GM18526 (cell line): ENCODE measurements around the gene WDR20.

Source experiments
- POLR2A ChIP-seq: IDR thresholded peaks from 3 replicates; pipeline ENCODE4 v1.6.1; 2011; ENCODE audit not compliant: insufficient read length; ENCODE audit errors: extremely low read depth

The WDR20 gene

DNA sequence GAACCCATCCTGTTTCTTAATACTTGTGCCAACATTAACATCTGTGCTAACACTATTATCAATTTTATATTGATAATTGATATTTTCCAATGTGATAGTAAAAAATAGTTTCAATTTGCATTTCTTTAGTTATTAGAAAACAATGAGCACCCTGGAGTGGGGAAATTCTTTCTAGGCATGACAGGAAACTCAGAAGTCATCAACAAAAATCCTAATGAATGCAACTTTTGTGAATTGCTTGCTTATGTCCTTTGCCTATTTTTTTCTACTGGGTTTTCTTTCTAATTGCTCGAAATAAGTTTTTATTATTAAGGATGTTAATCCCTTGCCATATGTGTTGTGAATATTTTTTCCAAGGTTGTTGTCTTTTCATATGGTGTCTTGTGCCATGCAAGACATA, 18.1 kb upstream of the WDR20 start:
- no peak for TF ChIP-seq POLR2A

DNA sequence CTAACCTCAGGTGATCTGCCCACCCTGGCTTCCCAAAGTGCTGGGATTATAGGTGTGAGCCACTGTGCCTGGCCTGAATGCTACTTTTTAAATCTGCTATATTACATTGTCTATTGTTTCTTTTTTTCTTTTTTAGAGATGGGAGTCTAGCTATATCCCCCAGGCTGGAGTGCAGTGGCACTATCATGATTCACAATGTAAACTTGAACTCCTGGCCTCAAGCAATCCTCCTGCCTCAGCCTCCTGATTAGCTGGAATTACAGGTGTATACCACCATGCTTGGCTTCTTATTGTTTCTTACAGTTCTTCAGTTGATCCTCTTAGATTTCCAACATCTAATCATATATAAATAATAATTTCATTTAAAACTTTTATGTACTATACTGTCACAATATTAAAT, 15.3 kb upstream of the WDR20 start:
- TF ChIP-seq POLR2A = no peak

- no peak for TF ChIP-seq POLR2A
These were observed 14.2 kb upstream of the WDR20 start for GRCh38 chr14:102125546-102125945.

DNA sequence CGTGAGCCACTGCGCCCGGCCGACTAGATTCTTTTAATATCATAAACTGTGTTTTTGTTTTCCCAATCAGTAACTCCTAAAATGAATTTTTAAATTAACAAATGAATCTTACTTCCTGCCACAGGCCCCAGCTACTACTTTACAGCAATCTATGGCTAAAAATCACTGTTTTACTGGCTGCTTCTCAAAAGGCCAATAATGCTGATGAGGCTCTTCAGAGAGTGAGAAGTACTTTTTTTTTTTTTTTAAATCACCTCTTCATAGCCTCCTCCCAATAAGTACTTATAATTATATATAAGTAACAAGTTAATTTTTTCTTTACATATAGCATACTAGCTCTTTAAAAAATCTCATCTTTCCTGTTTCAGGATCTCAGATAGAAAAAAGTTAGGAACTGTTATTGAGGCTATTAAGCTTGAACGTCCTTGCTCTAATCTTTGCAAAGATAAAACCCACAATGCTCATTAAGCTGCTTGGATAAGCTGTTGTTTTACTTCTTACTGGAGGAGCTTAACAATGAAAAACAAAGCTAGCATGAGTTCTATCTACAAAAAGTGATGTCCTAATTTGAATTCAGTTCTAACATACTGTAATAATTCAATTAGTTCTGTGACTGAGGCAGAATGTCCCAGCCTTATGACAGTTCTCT, 12.8 kb upstream of the WDR20 start:
- TF ChIP-seq POLR2A = no peak

DNA sequence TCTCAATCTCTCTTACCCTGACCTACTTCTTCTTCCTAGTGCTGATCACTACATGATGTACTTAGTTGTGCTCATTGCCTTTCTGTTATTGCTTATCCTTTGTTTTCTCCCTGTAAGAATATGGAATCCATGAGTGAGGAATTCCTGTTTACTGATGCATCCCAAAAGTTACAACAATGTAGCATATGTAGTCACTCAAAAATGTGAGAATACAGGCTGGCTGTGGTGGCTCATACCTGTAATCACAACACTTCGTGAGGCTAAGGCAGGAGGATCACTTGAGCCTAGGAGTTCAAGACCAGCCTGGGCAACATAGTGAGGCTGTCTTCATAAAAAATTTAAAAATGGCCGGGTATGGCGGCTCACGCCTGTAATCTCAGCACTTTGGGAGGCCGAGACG, 8.0 kb upstream of the WDR20 start:
- no peak for TF ChIP-seq POLR2A

- no peak for TF ChIP-seq POLR2A
These were observed 1.2 kb upstream of the WDR20 start for GRCh38 chr14:102138535-102138934.

GRCh38 chr14:102138961-102139285, 774 bp upstream of the WDR20 start:
- no peak for TF ChIP-seq POLR2A

DNA sequence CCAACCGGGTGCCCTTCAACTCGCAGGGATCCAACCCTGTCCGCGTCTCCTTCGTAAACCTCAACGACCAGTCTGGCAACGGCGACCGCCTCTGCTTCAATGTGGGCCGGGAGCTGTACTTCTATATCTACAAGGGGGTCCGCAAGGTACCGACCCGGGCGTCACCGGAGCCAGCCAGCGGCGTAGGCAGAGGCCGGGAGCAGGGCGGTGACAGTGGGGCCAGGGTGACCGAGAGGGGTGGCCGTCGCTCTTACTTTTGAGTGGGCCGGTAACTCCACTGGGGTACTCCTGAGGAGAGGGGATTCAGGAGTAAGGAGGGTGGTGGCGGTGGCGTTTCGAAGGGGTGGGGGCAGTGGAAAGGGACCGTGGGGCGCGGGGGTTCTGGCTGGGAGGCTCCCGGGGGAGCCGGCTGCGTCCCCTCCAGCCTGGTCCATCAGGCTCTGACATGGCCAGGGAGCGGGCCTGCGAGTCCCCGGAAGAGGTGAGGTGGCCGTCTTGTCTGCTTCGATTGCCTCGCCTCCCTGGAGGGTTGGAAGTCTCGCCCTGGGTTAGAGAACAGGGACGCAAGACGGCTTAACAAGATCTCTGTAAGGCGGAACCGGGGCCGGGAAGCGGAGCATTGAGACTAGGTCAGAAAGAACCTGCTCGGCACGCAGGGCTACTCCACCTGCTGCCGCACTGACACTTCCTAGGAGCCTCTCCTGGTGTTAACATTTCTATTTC, 491 bp downstream of the WDR20 start:
- TF ChIP-seq POLR2A = no peak

GRCh38 chr14:102140750-102141145, 1.1 kb downstream of the WDR20 start:
- TF ChIP-seq POLR2A = no peak

GRCh38 chr14:102141797-102142196, 2.1 kb downstream of the WDR20 start:
- no peak for TF ChIP-seq POLR2A

DNA sequence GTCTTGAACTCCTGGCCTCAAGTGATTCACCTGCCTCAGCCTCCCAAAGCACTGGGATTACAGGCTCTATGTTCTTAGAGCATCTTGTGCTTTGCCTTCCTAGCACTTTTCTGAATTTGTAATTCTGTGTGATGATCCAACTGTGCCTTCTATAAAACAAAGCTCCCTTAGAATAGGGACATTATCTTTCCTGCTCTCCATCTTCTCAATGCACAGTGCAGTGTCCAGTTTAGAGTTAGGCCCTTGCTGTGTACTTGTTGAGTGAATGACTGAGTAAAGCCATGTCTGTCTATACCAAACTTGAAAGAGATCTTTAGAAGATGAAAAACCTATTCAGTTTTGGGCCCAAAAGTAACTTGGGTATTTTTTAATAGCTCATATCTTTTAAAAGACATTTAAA, 5.2 kb downstream of the WDR20 start:
- TF ChIP-seq POLR2A = no peak

GRCh38 chr14:102145395-102145794, 5.7 kb downstream of the WDR20 start:
- TF ChIP-seq POLR2A = no peak

DNA sequence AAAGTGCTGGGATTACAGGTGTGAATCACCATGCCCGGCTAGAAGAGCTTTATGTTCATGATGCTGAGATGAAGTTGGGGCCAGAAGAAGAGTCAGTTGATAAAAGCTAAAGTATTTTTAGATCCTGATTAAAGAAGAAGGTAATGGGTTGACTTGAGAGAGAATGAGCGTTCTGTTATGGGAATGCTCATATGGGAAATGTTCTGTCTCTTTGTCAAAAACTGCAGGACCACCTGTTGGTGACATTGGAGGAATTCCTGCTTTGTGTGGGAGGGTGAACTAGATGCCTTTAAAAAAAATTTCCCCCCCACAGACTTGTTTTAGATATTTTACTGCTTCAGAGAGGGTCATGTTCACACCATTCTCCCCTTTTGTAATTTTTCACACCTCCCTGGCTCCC, 6.7 kb downstream of the WDR20 start:
- no peak for TF ChIP-seq POLR2A

DNA sequence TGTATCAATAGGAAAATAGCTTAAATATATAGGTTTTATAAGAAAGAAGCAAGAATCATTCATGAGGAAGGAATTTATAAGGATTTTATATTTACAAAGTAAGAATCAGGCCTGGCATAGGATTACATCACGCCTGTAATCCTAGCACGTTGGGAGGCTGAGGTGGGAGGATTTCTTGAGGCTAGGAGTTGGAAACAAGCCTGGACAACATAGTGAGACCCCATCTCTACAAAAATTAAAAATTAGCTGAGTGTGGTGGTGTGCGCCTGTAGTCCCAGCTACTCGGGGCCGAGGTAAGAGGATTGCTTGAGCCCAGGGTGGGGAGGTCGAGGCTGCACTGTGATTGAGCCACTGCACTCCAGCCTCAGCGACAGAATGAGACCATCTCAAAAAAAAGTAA, 10.4 kb downstream of the WDR20 start:
- no peak for TF ChIP-seq POLR2A

DNA sequence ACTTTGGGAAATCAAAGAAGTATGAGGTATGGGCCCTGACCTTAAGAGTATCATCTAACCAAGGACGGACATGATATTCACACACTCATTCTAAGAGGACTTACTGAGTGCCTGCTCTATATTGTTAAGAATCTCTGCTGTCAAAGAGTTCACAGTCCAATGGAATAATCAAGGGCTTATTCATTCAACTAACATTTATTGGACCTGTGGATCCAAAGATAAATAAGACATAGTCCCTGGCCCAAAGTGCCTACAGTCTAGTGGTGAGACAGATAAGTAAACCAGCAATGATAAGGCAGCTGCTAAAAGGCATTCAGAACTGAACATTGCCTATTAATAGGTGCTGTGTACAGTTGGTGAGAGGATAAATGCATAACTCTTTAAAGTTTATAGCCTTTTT, 11.0 kb downstream of the WDR20 start:
- TF ChIP-seq POLR2A = no peak

DNA sequence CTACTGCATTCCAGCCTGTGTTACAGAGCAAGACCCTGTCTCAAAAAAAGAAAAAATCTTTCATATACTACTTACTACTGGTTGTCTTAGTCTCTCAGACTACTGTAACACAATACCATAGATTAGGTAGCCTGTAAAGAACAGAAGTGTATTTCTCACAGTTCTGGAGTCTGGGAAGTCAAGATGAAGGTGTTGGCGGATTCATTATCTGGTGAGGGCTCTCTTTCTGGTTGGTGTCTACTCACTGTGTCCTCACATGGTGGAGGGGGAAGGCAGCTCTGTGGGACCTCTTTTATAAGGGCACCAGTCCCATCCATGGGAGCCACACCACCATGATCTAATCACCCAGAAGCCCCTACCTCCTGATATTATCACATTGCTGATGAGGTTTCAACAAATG, 14.4 kb downstream of the WDR20 start:
- TF ChIP-seq POLR2A = no peak

GRCh38 chr14:102154821-102155549, 15.3 kb downstream of the WDR20 start:
- no peak for TF ChIP-seq POLR2A

DNA sequence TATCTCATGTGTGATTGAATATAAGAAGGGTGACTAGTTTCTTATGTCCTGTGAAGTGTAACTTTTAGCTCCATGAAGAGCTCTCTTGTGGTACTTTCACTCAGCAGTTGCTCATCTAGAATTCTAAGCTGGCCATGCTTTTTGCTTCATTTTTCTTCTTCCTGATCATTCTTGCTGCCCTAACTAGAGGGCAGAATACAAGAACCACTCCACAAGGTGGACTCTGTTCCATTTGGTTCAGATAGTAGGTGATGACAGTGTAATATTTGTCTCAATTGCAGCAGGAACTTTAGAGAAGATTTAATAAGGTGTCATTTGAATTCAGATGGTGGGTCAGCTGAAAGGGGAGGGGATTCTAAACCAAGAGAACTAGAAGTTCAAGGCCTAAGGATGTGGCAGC, 17.6 kb downstream of the WDR20 start:
- TF ChIP-seq POLR2A = no peak
